Small intestine (tissue), 7 donors: ENCODE measurements around the gene SCYL2. TPM values are rescaled to one million over a fixed set of nuclear protein-coding genes. Genes with fewer than 3 reads are reported as not detected.
"Not testable (repeated sequence)": the region's sequence is repeated elsewhere in the genome, so short reads cannot be mapped to it uniquely, and the experiment has no call there.

Experiments used
- DNase-seq, 2 donors: peaks; one replicate each; pipeline versions ENCODE4 v3.0.0 to v3.0.0-alpha.2; 2013
- FAIRE-seq: peaks from 2 replicates; lab custom pipeline; 2012; peaks lifted over from hg19 to GRCh38; lab: Jason Lieb, UNC
- H3K27ac ChIP-seq, 3 donors: one replicate each; pipeline ENCODE4 v1.5.1; 2013; ENCODE audit warnings: low read length in 2 of 3, mild to moderate bottlenecking in 2 of 3, control low read depth in 1 of 3, inconsistent platforms in 1 of 3, low read depth in 1 of 3, moderate library complexity in 1 of 3
- H3K27me3 ChIP-seq, 3 donors: one replicate each; pipeline ENCODE4 v1.6.1; 2013; ENCODE audit warnings: low read length in 3 of 3, inconsistent platforms in 1 of 3; ENCODE audit not compliant: control insufficient read depth in 3 of 3, insufficient read depth in 3 of 3
- H3K36me3 ChIP-seq, 3 donors: one replicate each; pipeline ENCODE4 v1.6.1; 2013; ENCODE audit warnings: low read length in 3 of 3, inconsistent platforms in 1 of 3, low read depth in 1 of 3, mild to moderate bottlenecking in 1 of 3, moderate library complexity in 1 of 3; ENCODE audit not compliant: control insufficient read depth in 3 of 3, insufficient read depth in 2 of 3
- H3K4me1 ChIP-seq, 3 donors: one replicate each; pipeline ENCODE4 v1.6.1; 2013; ENCODE audit warnings: low read length in 2 of 3, inconsistent platforms in 1 of 3, low read depth in 1 of 3, mild to moderate bottlenecking in 1 of 3, moderate library complexity in 1 of 3; ENCODE audit not compliant: control insufficient read depth in 3 of 3, insufficient read depth in 2 of 3
- H3K4me3 ChIP-seq, 3 donors: one replicate each; pipeline ENCODE4 v1.5.1; 2013; ENCODE audit warnings: low read length in 3 of 3, control low read depth in 1 of 3, inconsistent platforms in 1 of 3, low read depth in 1 of 3, mild to moderate bottlenecking in 1 of 3, moderate library complexity in 1 of 3
- H3K9me3 ChIP-seq, 2 donors: one replicate each; pipeline ENCODE4 v1.6.1; 2013; ENCODE audit warnings: low read depth in 1 of 2, low read length in 1 of 2; ENCODE audit not compliant: control insufficient read depth in 2 of 2, insufficient read depth in 1 of 2
- WGBS, 3 donors: extraction: QIAGEN DNeasy Blood & Tissue Kit; methylation state at CpG; one replicate each; pipeline ENCODE4 v1.1.7; 2013; 5-methylcytosine and 5-hydroxymethylcytosine counted together
- polyA plus RNA-seq, 4 donors: library from polyadenylated mRNA; stranded (reverse) in 3 of 4; unstranded in 1 of 4; fragments of 200-250 nt in 3 of 4; fragments of 120-200 nt in 1 of 4; gene quantifications; one replicate each; pipeline versions ENCODE4 v1.2.1 to v1.2.3, GENCODE V29; 2013
- donor health status: healthy with polysubstance abuse.
- donor health status: control.
- donor health status: control.
- donor health status: Bipolar disorder and iron deficiency.
- donor health status: healthy.

SCYL2 gene
- polyA plus RNA-seq, 4 donors, result 15.8 to 41.0 (median 21.6) TPM

DNA sequence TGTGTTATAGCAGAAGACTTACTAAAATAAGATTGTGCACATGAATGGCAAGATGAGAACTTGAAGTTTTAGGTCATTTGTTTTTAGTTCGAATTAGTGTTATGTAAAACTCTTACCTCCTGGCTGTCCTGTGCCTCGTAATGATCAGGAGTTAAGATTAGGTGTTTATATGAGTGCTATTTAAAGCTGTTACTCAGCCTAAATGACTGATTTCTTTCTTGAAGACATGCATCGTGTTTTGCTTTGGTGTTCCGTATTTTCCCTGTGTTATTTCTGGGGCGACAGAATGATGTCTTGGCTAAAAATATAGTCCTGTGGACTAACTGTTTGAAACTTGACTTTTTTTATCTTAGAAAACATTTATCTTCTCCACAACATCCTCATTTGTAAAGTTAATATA is 22.1 kb downstream of the SCYL2 start:
- Histone ChIP-seq H3K4me3 (no peak overlapping the region), H3K27ac (no peak overlapping the region), H3K9me3 (no peaks in the 10 kb centered on the region), H3K27me3 (no peaks in the 10 kb centered on the region), H3K36me3 (peaks cover 6 to 14% (median 11%) of the 10 kb centered on the region in 3 donors), H3K4me1 (no peaks in the 10 kb centered on the region)
- FAIRE-seq, result no peak
- DNase-seq, result no peak
- 88 to 95% (median 93%) methylated on average over 5 of the region's 5 CpGs for WGBS, 3 donors

GRCh38 chr12:100290016-100290415 is 23.0 kb downstream of the SCYL2 start:
- Histone ChIP-seq H3K4me3 (no peak overlapping the region), H3K27ac (no peak overlapping the region), H3K4me1 (no peaks in the 10 kb centered on the region), H3K27me3 (no peaks in the 10 kb centered on the region), H3K9me3 (no peaks in the 10 kb centered on the region), H3K36me3 (peaks cover 6 to 9% (median 8%) of the 10 kb centered on the region in 3 donors)
- FAIRE-seq (no peak), DNase-seq (no peak)
- 93 to 97% (median 95%) methylated on average over 3 of the region's 3 CpGs for WGBS, 3 donors

GRCh38 chr12:100293017-100293416 is 26.0 kb downstream of the SCYL2 start:
- no peak overlapping the region for H3K4me3 ChIP-seq
- 32 to 91% (median 43%) methylated on average over 1 of the region's 1 CpG for WGBS, 3 donors
- no peak for FAIRE-seq

GRCh38 chr12:100294366-100294765 is 27.4 kb downstream of the SCYL2 start:
- not testable (repeated sequence) for H3K9me3 ChIP-seq, DNase-seq
- 87 to 100% (median 97%) methylated on average over 2 to 15 of the region's 24 CpGs for WGBS, 3 donors

More at GRCh38 chr12:100293017-100293416, 26.0 kb downstream of the SCYL2 start:
- Histone ChIP-seq H3K27ac (no peak overlapping the region), H3K27me3 (no peaks in the 10 kb centered on the region), H3K4me1 (no peaks in the 10 kb centered on the region), H3K36me3 (peaks cover 6 to 9% (median 7%) of the 10 kb centered on the region in 3 donors), H3K9me3 (no peaks in the 10 kb centered on the region)
- no peak for DNase-seq

DNA sequence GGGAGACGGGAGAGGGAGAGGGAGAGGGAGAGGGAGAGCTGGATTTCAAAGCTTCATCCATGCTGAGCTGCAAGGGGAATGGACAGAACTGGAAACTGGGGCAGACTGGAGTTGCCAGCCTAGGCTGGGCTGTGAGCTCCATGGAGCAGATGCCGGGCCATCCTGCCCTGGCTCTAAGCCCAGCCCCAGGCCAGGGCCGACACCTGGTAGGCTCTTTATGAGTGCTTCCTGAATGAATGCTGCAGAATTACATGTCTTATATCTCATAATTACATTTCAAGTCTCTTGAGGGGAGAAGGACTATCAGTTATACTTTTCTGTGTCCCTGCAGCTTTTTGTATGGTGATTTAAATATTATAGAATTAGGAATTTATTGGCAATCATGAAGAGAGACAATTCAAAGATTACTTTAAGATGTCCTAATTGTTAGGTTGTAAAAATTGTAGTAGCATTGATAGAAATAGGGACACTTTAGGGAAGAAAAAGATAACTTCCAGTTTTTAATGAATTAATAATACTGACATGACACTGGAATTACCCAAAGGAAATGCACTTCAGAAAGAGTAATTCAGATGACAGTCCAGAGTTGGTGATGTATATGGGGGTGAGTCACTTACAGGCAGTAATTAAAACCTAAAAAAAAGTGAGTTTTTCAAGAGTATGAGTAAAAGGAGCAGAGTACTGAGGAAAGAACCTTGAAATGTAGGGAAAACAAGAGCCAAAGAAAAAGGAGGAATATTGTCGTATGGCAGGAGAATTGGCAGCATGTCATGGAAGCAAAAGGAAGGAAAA is 29.0 kb downstream of the SCYL2 start:
- no peak for DNase-seq
- WGBS, 3 donors, result 80 to 83% (median 80%) methylated on average over 3 to 4 of the region's 4 CpGs
- no peak overlapping the region for H3K27ac ChIP-seq
- H3K9me3 ChIP-seq, result no peaks in the 10 kb centered on the region
- no peak for FAIRE-seq
- H3K4me1 ChIP-seq, result no peaks in the 10 kb centered on the region
- H3K27me3 ChIP-seq, result no peaks in the 10 kb centered on the region
- H3K36me3 ChIP-seq, result peaks cover 8 to 13% (median 12%) of the 10 kb centered on the region in 3 donors
- no peak overlapping the region for H3K4me3 ChIP-seq

More at GRCh38 chr12:100294366-100294765, 27.4 kb downstream of the SCYL2 start:
- not testable (repeated sequence) for H3K4me1 ChIP-seq, FAIRE-seq, H3K27me3 ChIP-seq, H3K27ac ChIP-seq, H3K4me3 ChIP-seq
- H3K36me3 ChIP-seq, result peaks cover 10 to 13% (median 12%) of the 10 kb centered on the region in 3 donors

DNA sequence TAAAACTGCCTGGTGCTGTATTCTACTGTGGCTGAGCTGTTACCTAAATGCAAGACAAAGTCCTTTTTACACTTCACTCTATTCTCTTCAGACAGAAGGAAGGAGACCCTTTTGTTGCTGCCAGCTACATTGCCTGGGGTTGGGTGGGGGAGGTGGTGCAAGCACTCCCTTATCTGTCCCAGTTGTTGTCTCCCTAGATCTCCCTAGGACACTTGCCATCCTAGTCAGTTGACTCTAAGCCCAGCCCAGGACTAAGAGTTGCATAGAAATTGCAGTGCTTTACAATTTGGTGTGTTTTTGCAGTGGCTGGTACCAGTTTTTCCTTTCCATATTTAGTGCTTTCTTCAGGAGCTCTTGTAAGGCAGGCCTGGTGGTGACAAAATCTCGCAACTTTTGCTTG is 35.1 kb downstream of the SCYL2 start:
- Histone ChIP-seq H3K9me3 (peaks cover 0 to 24% of the 10 kb centered on the region in 2 donors), H3K4me1 (no peaks in the 10 kb centered on the region), H3K27me3 (no peaks in the 10 kb centered on the region), H3K36me3 (peaks cover 10 to 26% (median 12%) of the 10 kb centered on the region in 3 donors), H3K27ac (no peak overlapping the region), H3K4me3 (no peak overlapping the region)
- no peak for DNase-seq
- FAIRE-seq, result no peak
- WGBS, 3 donors, result 90 to 100% (median 98%) methylated on average over 1 of the region's 1 CpG

DNA sequence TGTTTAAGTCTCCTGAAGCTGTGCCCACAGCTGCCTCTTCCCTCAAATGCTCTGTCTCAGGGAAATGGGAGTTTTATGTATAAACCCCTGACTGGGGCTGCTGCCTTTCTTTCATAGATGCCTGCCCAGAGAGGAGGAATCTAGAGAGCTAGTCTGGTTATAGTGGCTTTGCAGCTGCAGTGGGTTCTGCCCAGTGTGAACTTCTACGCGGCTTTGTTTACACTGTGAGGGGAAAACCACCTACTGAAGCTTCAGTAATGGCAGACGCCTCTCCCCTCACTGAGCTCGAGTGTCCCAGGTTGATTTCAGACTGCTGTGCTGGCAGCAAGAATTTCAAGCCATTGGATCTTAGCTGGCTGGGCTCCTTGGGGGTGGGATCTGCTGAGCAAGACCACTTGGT is 36.9 kb downstream of the SCYL2 start:
- H3K4me1 ChIP-seq, result no peaks in the 10 kb centered on the region
- no peak for DNase-seq
- 92 to 98% (median 97%) methylated on average over 4 of the region's 4 CpGs for WGBS, 3 donors
- FAIRE-seq, result no peak
- peaks cover 0 to 24% of the 10 kb centered on the region in 2 donors for H3K9me3 ChIP-seq
- no peak overlapping the region for H3K27ac ChIP-seq
- no peaks in the 10 kb centered on the region for H3K27me3 ChIP-seq
- no peak overlapping the region for H3K4me3 ChIP-seq
- peaks cover 9 to 22% (median 12%) of the 10 kb centered on the region in 3 donors for H3K36me3 ChIP-seq

DNA sequence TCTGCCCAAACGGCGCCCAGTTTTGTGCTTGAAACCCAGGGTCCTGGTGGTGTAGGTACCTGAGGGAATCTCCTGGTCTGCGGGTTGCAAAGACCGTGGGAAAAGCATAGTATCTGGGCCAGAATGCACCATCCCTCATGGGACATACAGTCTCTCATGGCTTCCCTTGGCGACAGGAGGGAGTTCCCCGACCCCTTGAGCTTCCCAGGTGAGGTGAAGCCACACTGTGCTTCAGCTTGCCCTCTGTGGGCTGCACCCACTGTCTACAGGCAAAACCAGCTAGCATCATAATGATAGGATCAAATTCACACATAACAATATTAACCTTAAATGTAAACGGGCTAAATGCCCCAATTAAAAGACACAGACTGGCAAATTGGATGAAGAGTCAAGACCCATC is 37.4 kb downstream of the SCYL2 start:
- H3K36me3 ChIP-seq, result peaks cover 8 to 19% (median 9%) of the 10 kb centered on the region in 3 donors
- H3K4me1 ChIP-seq, H3K27ac ChIP-seq, DNase-seq, H3K4me3 ChIP-seq, FAIRE-seq, H3K27me3 ChIP-seq: not testable (repeated sequence)
- WGBS, 3 donors, result 95 to 97% (median 96%) methylated on average over 7 of the region's 7 CpGs
- H3K9me3 ChIP-seq, result peaks cover 0 to 24% of the 10 kb centered on the region in 2 donors
